ENCODE results near the gene ACSL3. TPM values are rescaled to one million over a fixed set of nuclear protein-coding genes. Genes with fewer than 3 reads are reported as not detected.

ACSL3 gene
- total and polyA plus RNA-seq, 2 donors (not counting 3 experiments of a cell fraction or from before 2014, with no cell fraction given), result 58.7 to 139 TPM

GRCh38 chr2:222931659-222932058, 70.8 kb downstream of the ACSL3 start:
- dilution Hi-C loops (cut with MboI; ENCODE audit: extremely low pct_ligation_motif_present, low sequenced_read_pairs), result no loop called here
- CTCF ChIA-PET, result interaction anchor here (0.6 to 2.3 kb wide), 9 partner anchors 7 to 965 kb away, joined by 3 to 21 read pairs (median 5); no protein-coding TSS in a partner anchor

More at GRCh38 chr2:222931659-222932058, 70.8 kb downstream of the ACSL3 start:
- Histone ChIP-seq H3K9me1 (replicated peaks; ENCODE audit: control insufficient read depth, extremely low read depth, insufficient read depth, low read length) (no peaks in the 10 kb centered on the region), H3K4me2 (ENCODE audit: insufficient read depth, low read length) (no peak overlapping the region), H3K27ac (ENCODE audit: insufficient read depth, low read depth, low read length) (no peak overlapping the region), H3K9ac (replicated peaks; ENCODE audit: extremely low read depth, insufficient read depth, low read length) (no peak overlapping the region), H3K27me3 (ENCODE audit: control insufficient read depth in 2 of 2, insufficient read depth in 2 of 2, low read length in 2 of 2) (no peaks in the 10 kb centered on the region), H3K4me3 (replicated peaks in 1 of 3; ENCODE audit: insufficient read depth in 1 of 3, low read depth in 1 of 3, low read length in 3 of 3) (no peak overlapping the region), H3K36me3 (ENCODE audit: control insufficient read depth in 2 of 2, extremely low read depth in 1 of 2, insufficient read depth in 2 of 2, low read length in 2 of 2) (peaks cover 5 to 24% of the 10 kb centered on the region in 2 experiments), H3K79me2 (ENCODE audit: control insufficient read depth, insufficient read depth, low read length) (peaks cover 2% of the 10 kb centered on the region), H3K4me1 (ENCODE audit: control insufficient read depth, extremely low read depth, insufficient read depth, low read length) (peaks cover 5% of the 10 kb centered on the region), H2AFZ (ENCODE audit: low read depth, low read length) (no peak overlapping the region), H3K9me3 (replicated peaks; ENCODE audit: control insufficient read depth, insufficient read depth, low read length) (no peaks in the 10 kb centered on the region), H4K20me1 (replicated peaks; ENCODE audit: control insufficient read depth, extremely low read depth, insufficient read depth, low read length) (no peaks in the 10 kb centered on the region)
- POLR2A ChIA-PET, result no interaction called here
- DNase-seq (ENCODE audit: low read depth, low spot score) (no peak), FAIRE-seq (no peak)
- TF ChIP-seq MYC (IDR thresholded peaks at IDR 0.05; ENCODE audit: low read depth, low read length) (no peak), GATA2 (IDR thresholded peaks at IDR 0.05; ENCODE audit: insufficient read depth, insufficient read length, low read depth, low read length) (no peak), POLR2AphosphoS5 (IDR thresholded peaks at IDR 0.05; ENCODE audit: insufficient read depth, low read depth, low read length) (no peak), EZH2 (IDR thresholded peaks at IDR 0.05; ENCODE audit: borderline replicate concordance, low read depth, low read length, severe bottlenecking) (no peak), POLR2A (IDR thresholded peaks at IDR 0.05; ENCODE audit: low read depth, low read length) (no peak), CTCF (IDR thresholded peaks at IDR 0.05; ENCODE audit: extremely low read depth in 1 of 2, insufficient read depth in 1 of 2, low read depth in 1 of 2, low read length in 2 of 2) (no peak), JUN (IDR thresholded peaks at IDR 0.05; ENCODE audit: borderline replicate concordance, insufficient read depth, insufficient read length, low read depth) (no peak), MAX (IDR thresholded peaks at IDR 0.05; ENCODE audit: insufficient read depth, insufficient read length) (no peak), FOS (IDR thresholded peaks at IDR 0.05; ENCODE audit: borderline replicate concordance, insufficient read depth, low read length) (no peak)
- BruUV-seq (replicated peaks), result no TSS peak
- intact Hi-C loops (cut with micrococcal nuclease), result loop anchor here (1.0 kb wide), 1 partner anchor 8 kb away; no protein-coding TSS in a partner anchor

Data from endothelial cell of umbilical vein (primary cell).